T-helper 1 cell treated with Interleukin-12 subunit alpha and Interleukin-12 subunit beta and Interleukin-4 antibody, amounts not matched to agents 30 μg/mL and 1 μg/mL, for 36 hours (primary cell): ENCODE measurements around the gene AUH.

Experiments used
- H3K27ac Mint-ChIP-seq: one replicate; pipeline ENCODE4 v1.8.0; 2021; ENCODE audit warnings: mild to moderate bottlenecking, mixed read lengths
- H3K27me3 Mint-ChIP-seq: one replicate; pipeline ENCODE4 v1.8.0; 2021; ENCODE audit warnings: low read depth, mixed read lengths
- H3K36me3 Mint-ChIP-seq: one replicate; pipeline ENCODE4 v1.8.0; 2021; ENCODE audit warnings: low read depth, mixed read lengths
- H3K4me1 Mint-ChIP-seq: one replicate; pipeline ENCODE4 v1.8.0; 2021; ENCODE audit warnings: low read depth, mixed read lengths
- H3K4me3 Mint-ChIP-seq: one replicate; pipeline ENCODE4 v1.8.0; 2021; ENCODE audit warnings: mild to moderate bottlenecking, moderate library complexity, mixed read lengths
- H3K9me3 Mint-ChIP-seq: one replicate; pipeline ENCODE4 v1.8.0; 2021; ENCODE audit warnings: mixed read lengths

Gene AUH

DNA sequence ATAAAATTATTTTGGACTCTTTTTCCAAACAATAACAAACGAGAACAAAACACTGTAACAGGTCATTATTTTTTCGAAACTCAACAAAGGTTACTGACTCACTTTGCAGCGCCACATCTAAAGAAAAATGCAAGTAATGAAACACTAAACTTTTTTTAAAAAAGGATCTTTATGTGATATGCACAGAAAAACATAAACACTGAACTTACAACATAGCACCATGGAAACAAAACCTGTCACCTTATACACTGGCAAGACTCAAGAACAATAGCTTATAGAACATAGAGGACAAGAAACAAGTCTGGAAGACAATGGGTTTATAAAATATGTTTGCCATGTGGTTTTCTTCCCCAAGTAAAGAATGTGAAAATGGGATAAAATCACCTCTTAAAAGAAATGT is 85.2 kb downstream of the AUH start:
- H3K4me1 Mint-ChIP-seq = peaks cover 19% of the 10 kb centered on the region
- peaks cover 24% of the 10 kb centered on the region for H3K36me3 Mint-ChIP-seq
- no peak overlapping the region for H3K27ac Mint-ChIP-seq
- H3K27me3 Mint-ChIP-seq = no peaks in the 10 kb centered on the region
- no peak overlapping the region for H3K4me3 Mint-ChIP-seq
- peaks cover 6% of the 10 kb centered on the region for H3K9me3 Mint-ChIP-seq

- H3K4me1 Mint-ChIP-seq = peaks cover 19% of the 10 kb centered on the region
- H3K27ac Mint-ChIP-seq = no peak overlapping the region
- H3K36me3 Mint-ChIP-seq = peaks cover 18% of the 10 kb centered on the region
- H3K4me3 Mint-ChIP-seq = no peak overlapping the region
- H3K27me3 Mint-ChIP-seq = no peaks in the 10 kb centered on the region
- H3K9me3 Mint-ChIP-seq = peaks cover 6% of the 10 kb centered on the region
Measured at GRCh38 chr9:91275655-91276054, 86.1 kb downstream of the AUH start.

DNA sequence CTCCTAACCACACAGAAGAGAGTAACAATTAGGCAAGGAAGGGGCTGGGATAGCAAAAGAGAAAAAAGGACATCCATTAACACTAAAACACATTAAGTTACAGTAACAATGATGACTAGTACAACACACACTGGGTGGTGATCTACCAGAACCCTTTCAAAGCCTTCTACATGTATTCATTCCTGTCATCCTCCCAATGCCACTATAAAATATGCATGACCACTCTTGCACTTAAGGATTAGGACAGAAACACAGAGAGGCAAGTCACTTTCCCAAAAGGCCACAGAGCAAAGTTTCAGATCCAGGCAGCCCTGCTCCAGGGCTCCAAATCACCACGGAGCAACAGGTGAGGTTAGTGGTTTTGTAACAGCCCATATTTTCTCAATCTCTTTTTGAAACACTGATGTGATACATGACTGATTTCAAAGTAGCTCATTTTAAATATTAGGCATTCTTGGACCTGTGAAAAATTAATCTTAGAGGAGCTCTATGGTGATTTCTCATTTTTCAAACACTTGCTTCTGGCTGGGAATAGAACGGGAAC is 86.7 kb downstream of the AUH start:
- Mint-ChIP-seq H3K4me3 (no peak overlapping the region), H3K9me3 (peaks cover 6% of the 10 kb centered on the region), H3K36me3 (peaks cover 18% of the 10 kb centered on the region), H3K27me3 (no peaks in the 10 kb centered on the region), H3K4me1 (peaks cover 19% of the 10 kb centered on the region), H3K27ac (peak overlapping the region; percentile 20)

DNA sequence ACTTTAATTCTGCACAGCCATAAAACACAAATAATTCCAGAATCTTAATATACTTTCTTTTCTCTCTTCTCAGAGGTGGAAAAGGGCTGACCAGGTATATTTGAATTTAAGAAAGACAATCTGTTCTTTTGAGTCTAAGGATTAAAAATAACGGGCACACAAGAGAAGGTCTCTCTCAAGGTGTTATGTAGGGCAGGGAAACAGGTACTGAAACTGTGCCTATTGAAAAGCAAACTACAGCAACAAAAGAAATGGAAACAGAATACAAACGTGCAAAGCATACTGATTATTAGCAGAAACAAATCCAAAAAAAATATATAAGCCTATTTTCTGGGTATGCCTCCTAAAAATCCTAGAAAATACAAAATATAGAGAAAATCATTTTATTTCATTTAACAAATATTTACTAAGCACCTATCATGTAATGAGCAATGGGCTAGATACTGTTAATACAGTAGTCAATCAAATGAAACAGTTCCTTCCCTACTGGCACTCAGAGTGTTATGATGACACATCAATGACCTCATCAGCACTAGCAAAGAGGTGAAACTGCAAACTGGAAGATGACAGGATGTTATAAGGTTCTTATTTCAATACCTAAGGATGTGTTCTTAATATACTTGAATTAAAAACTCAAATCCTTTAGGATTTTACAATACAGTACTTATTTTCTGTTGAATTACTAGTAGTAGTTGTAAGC is 87.7 kb downstream of the AUH start:
- Mint-ChIP-seq H3K27me3 (no peaks in the 10 kb centered on the region), H3K27ac (no peak overlapping the region), H3K4me3 (no peak overlapping the region), H3K9me3 (no peaks in the 10 kb centered on the region), H3K4me1 (peaks cover 17% of the 10 kb centered on the region), H3K36me3 (peaks cover 13% of the 10 kb centered on the region)

DNA sequence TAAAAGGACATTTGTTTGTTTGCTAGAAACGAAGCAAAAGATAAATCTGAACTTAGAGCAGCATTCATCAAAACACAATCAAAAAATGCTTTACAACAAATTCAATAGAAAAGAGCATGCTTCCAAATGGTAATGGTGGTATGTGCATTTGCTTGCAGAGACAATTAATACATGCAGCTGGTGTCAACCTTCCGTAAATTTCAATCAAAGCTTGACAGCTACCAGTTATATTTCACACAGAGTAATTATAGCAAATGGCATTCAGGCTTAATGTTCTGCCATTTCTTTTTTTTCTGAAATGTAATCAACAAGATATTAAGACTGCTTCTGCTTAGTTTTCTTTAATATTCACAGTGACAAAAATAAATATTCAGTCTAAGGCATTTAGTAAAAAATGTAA is 90.6 kb downstream of the AUH start:
- H3K27me3 Mint-ChIP-seq = no peaks in the 10 kb centered on the region
- peaks cover 8% of the 10 kb centered on the region for H3K36me3 Mint-ChIP-seq
- no peak overlapping the region for H3K27ac Mint-ChIP-seq
- H3K4me3 Mint-ChIP-seq = no peak overlapping the region
- no peaks in the 10 kb centered on the region for H3K9me3 Mint-ChIP-seq
- H3K4me1 Mint-ChIP-seq = peaks cover 17% of the 10 kb centered on the region

- Mint-ChIP-seq H3K4me1 (peaks cover 14% of the 10 kb centered on the region), H3K9me3 (peaks cover 5% of the 10 kb centered on the region), H3K27ac (no peak overlapping the region), H3K36me3 (peaks cover 15% of the 10 kb centered on the region), H3K4me3 (no peak overlapping the region), H3K27me3 (no peaks in the 10 kb centered on the region)
Measured at GRCh38 chr9:91269907-91270491, 91.7 kb downstream of the AUH start.

DNA sequence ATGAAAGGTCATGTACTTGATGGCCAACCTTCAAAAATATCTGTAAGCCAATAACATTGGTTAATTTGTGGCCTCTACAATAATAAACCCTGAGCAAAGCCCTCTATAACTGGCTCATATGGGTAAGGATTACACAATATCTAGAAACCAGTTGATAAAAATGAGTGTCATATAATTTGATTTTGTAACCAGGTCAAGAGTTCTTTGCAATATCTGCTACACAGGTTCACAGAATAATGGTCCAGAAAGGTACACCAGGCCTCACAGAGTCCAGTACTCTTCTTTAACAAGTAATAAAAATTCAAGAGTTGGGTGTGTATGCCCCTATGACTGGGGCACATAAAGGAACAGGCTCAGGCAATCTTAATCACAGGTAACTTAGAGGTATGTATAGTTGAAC is 95.3 kb downstream of the AUH start:
- H3K4me3 Mint-ChIP-seq = no peak overlapping the region
- peaks cover 33% of the 10 kb centered on the region for H3K36me3 Mint-ChIP-seq
- no peaks in the 10 kb centered on the region for H3K27me3 Mint-ChIP-seq
- peaks cover 20% of the 10 kb centered on the region for H3K9me3 Mint-ChIP-seq
- no peak overlapping the region for H3K27ac Mint-ChIP-seq
- H3K4me1 Mint-ChIP-seq = peaks cover 5% of the 10 kb centered on the region

DNA sequence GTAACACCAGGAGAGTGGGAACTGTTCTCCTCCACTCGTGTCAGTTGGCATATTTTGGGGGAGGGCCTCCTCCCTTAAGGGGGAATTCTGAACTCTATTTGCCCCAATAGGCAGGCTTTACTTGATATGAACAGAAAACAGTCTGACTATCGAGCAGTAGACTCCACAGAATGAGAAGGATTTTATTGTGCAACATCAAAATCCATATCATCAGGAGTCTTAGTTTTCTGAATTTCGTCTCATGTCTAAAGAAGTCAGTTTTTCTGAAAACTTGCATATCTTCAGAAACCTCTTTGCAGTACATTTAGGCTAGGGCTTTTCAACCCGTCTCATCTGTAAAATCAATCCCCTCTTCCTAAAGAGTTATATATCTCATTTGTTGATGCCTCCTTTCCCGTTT is 96.2 kb downstream of the AUH start:
- H3K27me3 Mint-ChIP-seq = no peaks in the 10 kb centered on the region
- no peak overlapping the region for H3K27ac Mint-ChIP-seq
- peaks cover 20% of the 10 kb centered on the region for H3K9me3 Mint-ChIP-seq
- peaks cover 7% of the 10 kb centered on the region for H3K4me1 Mint-ChIP-seq
- H3K36me3 Mint-ChIP-seq = peaks cover 37% of the 10 kb centered on the region
- H3K4me3 Mint-ChIP-seq = no peak overlapping the region

DNA sequence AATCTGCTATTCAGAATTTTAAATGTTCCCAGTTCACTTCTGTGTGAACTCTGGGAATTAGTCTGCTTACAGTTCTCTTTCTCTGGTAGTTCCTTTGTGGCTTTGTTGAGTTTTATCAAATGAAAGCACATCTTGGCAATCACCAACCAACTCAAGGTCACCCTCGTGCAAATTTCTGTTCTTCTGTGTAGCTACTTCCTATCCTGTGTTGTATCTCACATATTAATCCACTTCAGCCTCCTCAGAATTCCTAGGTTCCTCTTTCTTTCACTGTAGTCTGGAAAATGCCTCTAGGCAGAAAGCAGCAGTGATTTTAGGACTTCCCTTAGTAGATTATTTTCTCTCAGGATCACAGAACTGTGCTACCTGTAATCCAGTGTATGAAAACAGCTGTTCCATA is 100.3 kb downstream of the AUH start:
- Mint-ChIP-seq H3K4me1 (peaks cover 8% of the 10 kb centered on the region), H3K27ac (no peak overlapping the region), H3K36me3 (peaks cover 45% of the 10 kb centered on the region), H3K27me3 (no peaks in the 10 kb centered on the region), H3K4me3 (no peak overlapping the region), H3K9me3 (peaks cover 20% of the 10 kb centered on the region)

DNA sequence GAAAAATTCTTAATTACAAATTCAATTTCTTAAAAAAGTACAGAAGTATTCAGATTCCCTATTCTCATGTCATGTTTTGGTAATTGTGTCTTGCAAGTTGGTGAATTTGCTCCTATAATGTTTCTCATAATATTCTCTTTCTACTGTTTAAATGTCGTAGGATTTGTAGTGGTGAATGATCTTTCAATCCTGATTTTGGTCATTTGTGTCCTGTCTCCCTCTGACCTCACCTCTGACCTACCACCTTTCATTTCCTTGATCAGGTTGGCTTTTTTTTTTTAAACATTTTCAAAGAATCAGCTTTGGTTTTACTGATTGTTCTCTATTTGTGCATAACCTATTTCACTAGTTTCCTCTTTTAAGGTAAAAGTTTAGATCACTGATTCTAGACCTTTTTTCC is 102.6 kb downstream of the AUH start:
- no peaks in the 10 kb centered on the region for H3K27me3 Mint-ChIP-seq
- H3K36me3 Mint-ChIP-seq = peaks cover 32% of the 10 kb centered on the region
- H3K27ac Mint-ChIP-seq = peak overlapping the region; percentile 12
- H3K9me3 Mint-ChIP-seq = peaks cover 7% of the 10 kb centered on the region
- H3K4me3 Mint-ChIP-seq = no peak overlapping the region
- peaks cover 13% of the 10 kb centered on the region for H3K4me1 Mint-ChIP-seq

DNA sequence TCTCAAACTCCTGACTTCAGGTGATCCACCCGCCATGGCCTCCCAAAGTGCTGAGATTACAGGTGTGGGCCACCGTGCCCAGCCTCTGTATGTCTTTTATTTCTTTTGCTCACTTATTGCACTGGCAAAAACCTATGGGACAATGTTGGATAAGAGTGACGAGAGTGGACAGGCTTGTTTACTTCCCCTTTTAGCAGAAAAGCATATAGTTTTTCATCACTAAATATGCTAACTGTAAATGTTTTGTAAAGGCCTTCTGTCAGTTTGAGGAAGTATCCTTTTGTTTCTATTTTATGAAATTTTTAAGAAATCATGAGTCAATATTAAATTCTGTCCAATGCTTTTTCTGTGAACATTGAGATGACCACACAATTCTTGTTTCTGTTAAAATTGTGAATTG is 103.3 kb downstream of the AUH start:
- no peaks in the 10 kb centered on the region for H3K9me3 Mint-ChIP-seq
- H3K4me3 Mint-ChIP-seq = no peak overlapping the region
- peaks cover 18% of the 10 kb centered on the region for H3K4me1 Mint-ChIP-seq
- peaks cover 25% of the 10 kb centered on the region for H3K36me3 Mint-ChIP-seq
- no peak overlapping the region for H3K27ac Mint-ChIP-seq
- H3K27me3 Mint-ChIP-seq = no peaks in the 10 kb centered on the region

- peaks cover 17% of the 10 kb centered on the region for H3K4me1 Mint-ChIP-seq
- H3K27me3 Mint-ChIP-seq = no peaks in the 10 kb centered on the region
- peaks cover 21% of the 10 kb centered on the region for H3K36me3 Mint-ChIP-seq
- H3K4me3 Mint-ChIP-seq = no peak overlapping the region
- no peaks in the 10 kb centered on the region for H3K9me3 Mint-ChIP-seq
- peak overlapping the region; percentile 21 for H3K27ac Mint-ChIP-seq
Measured at GRCh38 chr9:91256235-91256634, 105.5 kb downstream of the AUH start.

- no peak overlapping the region for H3K4me3 Mint-ChIP-seq
- H3K4me1 Mint-ChIP-seq = peaks cover 19% of the 10 kb centered on the region
- peaks cover 18% of the 10 kb centered on the region for H3K36me3 Mint-ChIP-seq
- no peak overlapping the region for H3K27ac Mint-ChIP-seq
- no peaks in the 10 kb centered on the region for H3K27me3 Mint-ChIP-seq
- H3K9me3 Mint-ChIP-seq = no peaks in the 10 kb centered on the region
Measured at GRCh38 chr9:91255327-91255726, 106.4 kb downstream of the AUH start.

DNA sequence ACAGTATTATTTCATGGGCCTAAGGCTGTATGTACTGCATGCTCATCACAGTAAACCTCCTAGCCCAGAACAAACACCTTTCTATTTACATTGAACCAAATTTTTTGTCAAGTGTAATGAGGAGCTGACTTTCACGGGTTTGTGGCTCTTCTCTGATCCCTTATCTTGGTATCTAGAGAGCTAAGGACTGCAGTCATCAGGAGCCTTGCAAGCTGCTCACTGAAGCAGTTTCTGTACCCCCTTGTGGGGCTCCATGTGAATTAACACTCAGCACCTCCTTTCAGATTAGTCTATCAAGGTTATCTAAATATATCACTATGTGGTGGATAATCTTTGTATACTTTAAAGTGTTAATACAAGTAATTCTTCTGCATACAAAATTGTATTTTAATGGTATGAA is 108.2 kb downstream of the AUH start:
- Mint-ChIP-seq H3K9me3 (no peaks in the 10 kb centered on the region), H3K27me3 (no peaks in the 10 kb centered on the region), H3K4me3 (no peak overlapping the region), H3K36me3 (peaks cover 8% of the 10 kb centered on the region), H3K4me1 (peaks cover 19% of the 10 kb centered on the region), H3K27ac (no peak overlapping the region)

DNA sequence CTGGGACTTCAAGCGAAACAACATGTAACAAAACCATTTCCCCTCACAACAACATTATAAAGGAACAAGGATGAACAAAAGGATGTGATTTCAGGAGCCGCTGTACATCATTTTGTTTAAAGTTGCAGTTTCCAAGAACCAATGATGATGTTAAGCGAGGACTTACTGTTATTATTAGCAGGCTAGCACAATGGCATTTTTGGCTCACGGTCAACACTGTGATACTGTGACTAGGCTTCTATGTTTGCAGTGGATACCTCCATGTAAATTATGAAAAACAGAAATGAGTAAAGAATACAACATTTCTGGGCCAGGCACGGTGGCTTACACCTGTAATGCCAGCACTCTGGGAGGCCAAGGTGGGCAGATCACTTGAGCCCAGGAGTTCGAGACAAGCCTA is 113.0 kb downstream of the AUH start:
- Mint-ChIP-seq H3K4me3 (no peak overlapping the region), H3K9me3 (no peaks in the 10 kb centered on the region), H3K27ac (no peak overlapping the region), H3K27me3 (no peaks in the 10 kb centered on the region), H3K4me1 (peaks cover 37% of the 10 kb centered on the region), H3K36me3 (peaks cover 19% of the 10 kb centered on the region)
